ENCODE data around the gene MDM4.

GRCh38 chr1:204550926-204551325, 34.7 kb downstream of the MDM4 start:
- TF ChIP-seq CTCF (IDR thresholded peaks at IDR 0.05 in 4 of 5, conservative IDR thresholded peaks at IDR 0.05 in 1 of 5) (no peak), POLR2A (IDR thresholded peaks at IDR 0.05) (no peak)

Data from gastrocnemius medialis (tissue), 4 donors.